MM.1S (cell line): ENCODE data around the gene LRRC3B.

Experiments used
- EZH2phosphoT487 ChIP-seq: fragments of 300-600 bp; sonication (generic); IDR thresholded peaks from 2 replicates; pipeline ENCODE4 v1.6.1; 2018; ENCODE audit warnings: antibody characterized with exemption, low read length
- TF ChIP-seq, protein P1 (sequence below): fragments of 300-600 bp; sonication (generic); IDR thresholded peaks from 2 replicates; pipeline ENCODE4 v1.5.1; 2016; ENCODE audit warnings: antibody characterized with exemption, low read length, mixed read lengths

DNA sequence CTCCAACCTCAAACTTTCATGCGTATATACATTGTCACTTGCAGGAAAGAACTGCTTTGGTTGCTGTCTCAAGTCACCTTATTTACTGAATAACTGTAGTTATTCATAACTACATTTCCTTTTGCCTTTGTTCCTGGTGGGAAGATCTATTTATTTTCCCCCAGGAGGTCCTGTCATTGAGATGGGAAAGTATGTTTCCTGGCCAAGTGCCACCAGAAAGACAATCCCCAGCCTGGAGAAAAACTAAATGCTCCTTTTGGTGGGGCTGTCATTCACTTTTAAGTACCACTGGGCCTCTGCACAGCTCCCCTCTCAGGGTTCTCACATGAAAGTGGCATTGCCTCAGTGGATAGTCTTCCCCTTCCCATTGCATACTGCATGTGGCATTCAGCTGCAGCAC is 59.8 kb downstream of the LRRC3B start:
- TF ChIP-seq, protein P1, sequence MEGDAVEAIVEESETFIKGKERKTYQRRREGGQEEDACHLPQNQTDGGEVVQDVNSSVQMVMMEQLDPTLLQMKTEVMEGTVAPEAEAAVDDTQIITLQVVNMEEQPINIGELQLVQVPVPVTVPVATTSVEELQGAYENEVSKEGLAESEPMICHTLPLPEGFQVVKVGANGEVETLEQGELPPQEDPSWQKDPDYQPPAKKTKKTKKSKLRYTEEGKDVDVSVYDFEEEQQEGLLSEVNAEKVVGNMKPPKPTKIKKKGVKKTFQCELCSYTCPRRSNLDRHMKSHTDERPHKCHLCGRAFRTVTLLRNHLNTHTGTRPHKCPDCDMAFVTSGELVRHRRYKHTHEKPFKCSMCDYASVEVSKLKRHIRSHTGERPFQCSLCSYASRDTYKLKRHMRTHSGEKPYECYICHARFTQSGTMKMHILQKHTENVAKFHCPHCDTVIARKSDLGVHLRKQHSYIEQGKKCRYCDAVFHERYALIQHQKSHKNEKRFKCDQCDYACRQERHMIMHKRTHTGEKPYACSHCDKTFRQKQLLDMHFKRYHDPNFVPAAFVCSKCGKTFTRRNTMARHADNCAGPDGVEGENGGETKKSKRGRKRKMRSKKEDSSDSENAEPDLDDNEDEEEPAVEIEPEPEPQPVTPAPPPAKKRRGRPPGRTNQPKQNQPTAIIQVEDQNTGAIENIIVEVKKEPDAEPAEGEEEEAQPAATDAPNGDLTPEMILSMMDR, result no peak
- no peak for TF ChIP-seq EZH2phosphoT487
